Esophagus muscularis mucosa (tissue), 4 donors: ENCODE results near the gene EPN1. TPM values are rescaled to one million over a fixed set of nuclear protein-coding genes. Genes with fewer than 3 reads are reported as not detected.

Experiments used
- DNase-seq: peaks from one replicate; pipeline ENCODE4 v3.0.0-alpha.2; 2017; ENCODE audit errors: extremely low spot score
- H3K27ac ChIP-seq, 4 donors: fragments of 200-600 bp; sonication (generic); replicated peaks in 1 of 4; 1 replicate in 3 of 4; 2 replicates in 1 of 4; pipeline ENCODE4 v1.5.1; 2016 to 2019; ENCODE audit warnings: mild to moderate bottlenecking in 1 of 4
- H3K27me3 ChIP-seq, 4 donors: fragments of 200-600 bp; sonication (generic); one replicate each; pipeline versions ENCODE4 v1.5.1 to v1.6.0; 2016 to 2019
- H3K36me3 ChIP-seq, 4 donors: fragments of 200-600 bp; sonication (generic); one replicate each; pipeline ENCODE4 v1.5.1; 2016 to 2019
- H3K4me1 ChIP-seq, 4 donors: fragments of 200-600 bp; sonication (generic); one replicate each; pipeline ENCODE4 v1.5.1; 2016 to 2019
- H3K4me3 ChIP-seq, 4 donors: fragments of 200-600 bp; sonication (generic); 1 replicate in 2 of 4; 2 replicates in 2 of 4; pipeline ENCODE4 v1.5.1; 2016 to 2019; ENCODE audit warnings: mild to moderate bottlenecking in 4 of 4, moderate library complexity in 1 of 4
- H3K9me3 ChIP-seq, 4 donors: fragments of 200-600 bp; sonication (generic); 1 replicate in 3 of 4; 2 replicates in 1 of 4; pipeline ENCODE4 v1.5.1; 2016 to 2019
- EP300 ChIP-seq: sonication (generic); formaldehyde crosslinking; IDR thresholded peaks from one replicate; pipeline ENCODE4 v1.6.1; 2017; ENCODE audit warnings: antibody characterized with exemption
- POLR2A ChIP-seq: fragments of 450-650 bp; IDR thresholded peaks from one replicate; pipeline ENCODE4 v1.6.1; 2017; ENCODE audit warnings: antibody characterized with exemption, moderate library complexity, mild to moderate bottlenecking, low read depth
- POLR2AphosphoS5 ChIP-seq, 2 donors: sonication (generic); formaldehyde crosslinking; IDR thresholded peaks; one replicate each; pipeline ENCODE4 v1.6.1; 2017; ENCODE audit warnings: antibody characterized with exemption in 2 of 2
- WGBS: methylation state at CpG from one replicate; pipeline ENCODE4 v1.1.5; 2018; 5-methylcytosine and 5-hydroxymethylcytosine counted together
- intact Hi-C: fragments of 100-400 bp; cut with DNase I; formaldehyde crosslinking; loops from one replicate; pipeline ENCODE4 v1.15.1; 2023
- total RNA-seq, 4 donors: library from RNA; depleted of rRNA; stranded (reverse); fragments of >200 nt; gene quantifications; one replicate each; pipeline versions ENCODE4 v1.1.0 to v1.2.1, GENCODE V29; 2016
- TF ChIP-seq, protein P1 (sequence below), 3 experiments: fragments of 200-600 bp in 2 of 3; fragments of 450-650 bp in 1 of 3; sonication (generic) in 2 of 3; IDR thresholded peaks; one replicate each; pipeline ENCODE4 v1.5.1; 2017 to 2019; ENCODE audit warnings: antibody characterized with exemption in 3 of 3, mild to moderate bottlenecking in 2 of 3, moderate library complexity in 1 of 3

Gene EPN1
- total RNA-seq, 4 donors from 2014 or later = 30.7 to 176 (median 104) TPM

DNA sequence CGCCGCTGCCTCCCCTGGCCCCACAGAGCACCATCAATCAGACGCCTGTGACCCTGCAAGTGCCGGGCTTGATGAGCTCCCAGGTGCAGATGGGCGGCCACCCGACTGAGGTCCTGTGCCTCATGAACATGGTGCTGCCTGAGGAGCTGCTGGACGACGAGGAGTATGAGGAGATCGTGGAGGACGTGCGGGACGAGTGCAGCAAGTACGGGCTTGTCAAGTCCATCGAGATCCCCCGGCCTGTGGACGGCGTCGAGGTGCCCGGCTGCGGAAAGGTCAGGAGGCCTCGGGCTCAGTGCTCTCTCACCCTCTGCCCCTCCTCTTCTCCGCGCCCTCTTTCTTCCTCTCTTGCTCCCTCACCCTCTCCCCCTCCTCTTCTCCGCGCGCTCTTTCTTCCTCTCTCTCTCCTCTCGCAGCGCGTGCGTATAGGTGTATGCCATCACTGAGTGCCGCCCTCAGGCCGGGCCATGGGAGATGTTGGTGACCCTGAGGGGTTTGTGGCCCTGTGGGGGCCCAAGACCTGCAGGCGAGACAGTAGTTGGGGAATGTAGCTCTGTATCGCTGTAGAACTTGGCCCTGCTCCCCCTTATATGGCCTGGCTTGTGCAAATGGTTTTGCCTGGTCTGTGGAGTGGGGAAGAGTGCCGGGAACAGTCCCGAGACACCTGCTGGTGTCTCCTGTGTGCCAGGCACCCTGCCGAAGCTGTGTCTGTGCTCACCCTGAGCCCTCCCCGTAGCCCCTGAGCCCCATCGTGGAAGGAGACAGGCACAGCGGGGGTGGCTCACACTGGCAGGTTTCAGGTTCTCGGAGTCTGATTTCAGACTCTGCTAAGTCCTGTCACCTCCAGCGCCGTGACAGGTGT, 5.4 kb upstream of the EPN1 start:
- no peak overlapping the region for H3K27ac ChIP-seq
- H3K4me1 ChIP-seq = peaks cover 5 to 51% (median 21%) of the 10 kb centered on the region in 4 donors
- H3K9me3 ChIP-seq = no peaks in the 10 kb centered on the region
- DNase-seq = no peak
- no peak for TF ChIP-seq POLR2AphosphoS5 (IDR thresholded peaks at IDR 0.05)
- TF ChIP-seq POLR2A = no peak
- TF ChIP-seq EP300 = no peak
- TF ChIP-seq, protein P1, sequence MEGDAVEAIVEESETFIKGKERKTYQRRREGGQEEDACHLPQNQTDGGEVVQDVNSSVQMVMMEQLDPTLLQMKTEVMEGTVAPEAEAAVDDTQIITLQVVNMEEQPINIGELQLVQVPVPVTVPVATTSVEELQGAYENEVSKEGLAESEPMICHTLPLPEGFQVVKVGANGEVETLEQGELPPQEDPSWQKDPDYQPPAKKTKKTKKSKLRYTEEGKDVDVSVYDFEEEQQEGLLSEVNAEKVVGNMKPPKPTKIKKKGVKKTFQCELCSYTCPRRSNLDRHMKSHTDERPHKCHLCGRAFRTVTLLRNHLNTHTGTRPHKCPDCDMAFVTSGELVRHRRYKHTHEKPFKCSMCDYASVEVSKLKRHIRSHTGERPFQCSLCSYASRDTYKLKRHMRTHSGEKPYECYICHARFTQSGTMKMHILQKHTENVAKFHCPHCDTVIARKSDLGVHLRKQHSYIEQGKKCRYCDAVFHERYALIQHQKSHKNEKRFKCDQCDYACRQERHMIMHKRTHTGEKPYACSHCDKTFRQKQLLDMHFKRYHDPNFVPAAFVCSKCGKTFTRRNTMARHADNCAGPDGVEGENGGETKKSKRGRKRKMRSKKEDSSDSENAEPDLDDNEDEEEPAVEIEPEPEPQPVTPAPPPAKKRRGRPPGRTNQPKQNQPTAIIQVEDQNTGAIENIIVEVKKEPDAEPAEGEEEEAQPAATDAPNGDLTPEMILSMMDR (IDR thresholded peaks at IDR 0.05) = no peak
- intact Hi-C loops = no loop called here
- H3K4me3 ChIP-seq = no peak overlapping the region
- H3K36me3 ChIP-seq = peaks cover 60 to 93% (median 85%) of the 10 kb centered on the region in 4 donors
- WGBS = 87% methylated on average over 34 of the region's 43 CpGs
- no peaks in the 10 kb centered on the region for H3K27me3 ChIP-seq

GRCh38 chr19:55670280-55671053, 4.6 kb upstream of the EPN1 start:
- Histone ChIP-seq H3K27me3 (no peaks in the 10 kb centered on the region), H3K27ac (no peak overlapping the region), H3K4me3 (no peak overlapping the region), H3K4me1 (peaks cover 7 to 52% (median 23%) of the 10 kb centered on the region in 4 donors), H3K9me3 (no peaks in the 10 kb centered on the region), H3K36me3 (peaks cover 52 to 85% (median 78%) of the 10 kb centered on the region in 4 donors)
- TF ChIP-seq, protein P1 (IDR thresholded peaks at IDR 0.05) = no peak
- TF ChIP-seq POLR2AphosphoS5 (IDR thresholded peaks at IDR 0.05) (no peak), POLR2A (no peak), EP300 (no peak)
- DNase-seq = no peak
- 75% methylated on average over 17 of the region's 23 CpGs for WGBS
- intact Hi-C loops = no loop called here

DNA sequence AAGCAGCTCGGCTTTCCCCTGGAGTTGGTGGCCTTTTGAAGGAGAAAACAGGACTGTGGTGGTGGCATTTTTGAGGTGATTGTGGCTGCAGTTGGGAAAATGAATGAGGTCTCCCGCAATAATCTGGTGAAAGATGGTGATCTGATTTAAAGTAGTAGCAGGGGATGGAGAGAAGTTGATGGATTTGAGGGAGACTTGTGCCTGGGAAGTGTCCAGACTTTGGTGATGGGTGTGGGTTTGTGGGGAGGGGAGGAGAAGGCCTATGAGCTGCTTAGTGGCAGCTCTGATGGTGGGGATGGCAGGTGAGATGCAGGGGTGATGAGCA, 4.0 kb upstream of the EPN1 start:
- Histone ChIP-seq H3K27me3 (no peaks in the 10 kb centered on the region), H3K36me3 (peaks cover 47 to 80% (median 72%) of the 10 kb centered on the region in 4 donors), H3K4me1 (peaks cover 12 to 55% (median 27%) of the 10 kb centered on the region in 4 donors), H3K9me3 (no peaks in the 10 kb centered on the region), H3K4me3 (no peak overlapping the region), H3K27ac (no peak overlapping the region)
- intact Hi-C loops = no loop called here
- WGBS = 66% methylated on average over 2 of the region's 2 CpGs
- TF ChIP-seq POLR2AphosphoS5 (IDR thresholded peaks at IDR 0.05) (no peak), POLR2A (no peak), EP300 (no peak)
- TF ChIP-seq, protein P1 (IDR thresholded peaks at IDR 0.05) = no peak
- DNase-seq = no peak

DNA sequence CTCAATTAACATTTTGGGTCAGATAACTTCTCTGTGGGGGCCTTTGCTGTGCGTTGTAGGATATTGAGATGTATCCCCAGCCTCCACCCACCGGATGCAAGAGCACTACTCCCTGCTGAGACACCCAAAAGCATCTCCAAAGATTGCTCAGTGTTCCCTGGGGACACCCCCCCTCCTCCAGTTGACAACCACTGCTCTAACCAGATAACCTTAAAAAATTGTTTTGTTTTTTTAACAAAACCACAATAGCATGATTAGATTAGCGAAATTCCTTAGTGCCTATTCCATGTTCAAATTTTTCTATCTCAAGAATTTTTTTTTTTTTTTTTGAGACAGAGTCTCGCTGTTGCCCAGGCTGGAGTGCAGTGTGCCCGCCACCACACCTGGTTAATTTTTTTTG, 2.6 kb upstream of the EPN1 start:
- Histone ChIP-seq H3K4me1 (peaks cover 26 to 58% (median 41%) of the 10 kb centered on the region in 4 donors), H3K27ac (no peak overlapping the region), H3K9me3 (no peaks in the 10 kb centered on the region), H3K4me3 (no peak overlapping the region), H3K27me3 (no peaks in the 10 kb centered on the region), H3K36me3 (peaks cover 33 to 69% (median 60%) of the 10 kb centered on the region in 4 donors)
- 79% methylated on average over 5 of the region's 5 CpGs for WGBS
- TF ChIP-seq EP300 (no peak), POLR2A (no peak), POLR2AphosphoS5 (IDR thresholded peaks at IDR 0.05) (no peak)
- TF ChIP-seq, protein P1 (IDR thresholded peaks at IDR 0.05) = no peak
- intact Hi-C loops = loop anchor here (2.0 kb wide), 1 partner anchor 16 kb away; no protein-coding TSS in a partner anchor
- DNase-seq = no peak
